OCI-LY1 (cell line): ENCODE results near the gene NRSN1.

Source experiments
- EZH2 ChIP-seq: fragments of 200-600 bp; sonication (generic), shearing (Covaris generic); IDR thresholded peaks from 2 replicates; pipeline ENCODE4 v1.8.0; 2017; ENCODE audit warnings: borderline replicate concordance, mixed run types, mild to moderate bottlenecking, antibody characterized with exemption, low read length, moderate library complexity, mixed read lengths
- TF ChIP-seq, protein P1 (sequence below): fragments of 200-600 bp; sonication (generic), shearing (Covaris generic); IDR thresholded peaks from 2 replicates; pipeline ENCODE4 v1.5.1; 2017; ENCODE audit warnings: mild to moderate bottlenecking, antibody characterized with exemption, low read length, moderate library complexity, mixed read lengths

DNA sequence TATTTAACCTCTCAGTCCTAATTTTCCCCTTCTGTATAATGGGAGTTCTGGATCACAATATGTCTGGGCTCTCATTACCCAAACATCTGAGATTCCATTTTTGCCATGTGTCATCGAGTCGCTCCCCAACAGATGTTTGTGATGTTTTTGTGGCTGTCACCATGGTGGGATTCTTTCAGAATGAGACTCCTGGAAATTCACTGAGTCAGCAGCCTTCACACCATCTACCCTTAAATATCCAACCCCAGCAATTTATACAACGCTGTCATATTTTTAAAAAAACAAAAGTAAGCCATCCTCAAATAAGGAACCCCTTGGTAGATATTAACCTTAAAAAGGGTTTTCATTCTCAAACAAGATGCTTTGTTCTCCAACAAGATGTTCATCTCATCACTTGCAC lies 20.9 kb downstream of the NRSN1 start:
- TF ChIP-seq, protein P1, sequence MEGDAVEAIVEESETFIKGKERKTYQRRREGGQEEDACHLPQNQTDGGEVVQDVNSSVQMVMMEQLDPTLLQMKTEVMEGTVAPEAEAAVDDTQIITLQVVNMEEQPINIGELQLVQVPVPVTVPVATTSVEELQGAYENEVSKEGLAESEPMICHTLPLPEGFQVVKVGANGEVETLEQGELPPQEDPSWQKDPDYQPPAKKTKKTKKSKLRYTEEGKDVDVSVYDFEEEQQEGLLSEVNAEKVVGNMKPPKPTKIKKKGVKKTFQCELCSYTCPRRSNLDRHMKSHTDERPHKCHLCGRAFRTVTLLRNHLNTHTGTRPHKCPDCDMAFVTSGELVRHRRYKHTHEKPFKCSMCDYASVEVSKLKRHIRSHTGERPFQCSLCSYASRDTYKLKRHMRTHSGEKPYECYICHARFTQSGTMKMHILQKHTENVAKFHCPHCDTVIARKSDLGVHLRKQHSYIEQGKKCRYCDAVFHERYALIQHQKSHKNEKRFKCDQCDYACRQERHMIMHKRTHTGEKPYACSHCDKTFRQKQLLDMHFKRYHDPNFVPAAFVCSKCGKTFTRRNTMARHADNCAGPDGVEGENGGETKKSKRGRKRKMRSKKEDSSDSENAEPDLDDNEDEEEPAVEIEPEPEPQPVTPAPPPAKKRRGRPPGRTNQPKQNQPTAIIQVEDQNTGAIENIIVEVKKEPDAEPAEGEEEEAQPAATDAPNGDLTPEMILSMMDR, result no peak
- no peak for TF ChIP-seq EZH2
